K562 (cell line): ENCODE results near the gene BCAR1.

Source experiments
- BHLHE40 ChIP-seq: IDR thresholded peaks from 2 replicates; pipeline ENCODE4 v1.6.1; 2011; ENCODE audit warnings: low read length, improper control_type of control experiment
- HDAC1 ChIP-seq, 2 experiments: fragments of 450-650 bp; IDR thresholded peaks; 2 replicates each; pipeline ENCODE4 v1.6.1; 2016 to 2017; ENCODE audit warnings: inconsistent platforms in 1 of 2, mild to moderate bottlenecking in 1 of 2, moderate library complexity in 1 of 2
- SRSF3 ChIP-seq: fragments of 200-400 bp; formaldehyde crosslinking; IDR thresholded peaks from 2 replicates; pipeline ENCODE4 v1.6.1; 2016; ENCODE audit warnings: mild to moderate bottlenecking, low read length, moderate library complexity; ENCODE audit not compliant: insufficient read depth
- ZNF143 ChIP-seq: sonication (generic); formaldehyde crosslinking; IDR thresholded peaks from 2 replicates; pipeline ENCODE4 v1.9.0; 2022; ENCODE audit warnings: mild to moderate bottlenecking, missing genetic modification reagents
- TF ChIP-seq, protein P1 (sequence below), 3 experiments: IDR thresholded peaks in 2 of 3; conservative IDR thresholded peaks in 1 of 3; 2 replicates each; pipeline ENCODE4 v1.5.1; 2011 to 2012; ENCODE audit warnings: low read length in 3 of 3, mild to moderate bottlenecking in 3 of 3, control low read depth in 2 of 3, improper control_type of control experiment in 1 of 3, inconsistent platforms in 1 of 3, low read depth in 1 of 3, mixed read lengths in 1 of 3, moderate library complexity in 1 of 3; ENCODE audit not compliant: insufficient read depth in 2 of 3

DNA sequence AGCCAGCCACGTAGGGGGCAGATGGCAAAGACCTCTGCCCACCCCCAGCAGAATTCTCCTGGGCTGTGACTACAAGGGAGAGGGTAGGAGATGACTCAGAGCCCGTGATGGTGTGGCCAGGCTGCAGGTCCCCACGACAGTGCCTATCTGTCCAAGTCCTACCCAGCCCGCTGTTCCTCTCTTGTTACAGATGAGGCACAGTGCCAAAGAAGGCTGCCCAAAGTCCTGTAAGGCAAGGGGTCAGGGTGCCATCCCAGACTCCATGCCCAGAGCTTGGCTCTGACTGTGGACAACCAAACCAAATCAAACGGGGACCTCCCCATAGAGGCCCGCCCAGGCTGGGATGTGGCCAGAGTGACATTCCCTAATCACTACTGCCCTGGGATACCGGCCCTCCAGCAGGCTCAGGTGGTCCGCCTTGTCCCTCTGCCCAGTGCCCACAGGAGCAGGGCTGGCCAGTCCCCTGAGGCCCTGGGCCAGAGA lies 12.6 kb upstream of the BCAR1 start:
- TF ChIP-seq, protein P1, sequence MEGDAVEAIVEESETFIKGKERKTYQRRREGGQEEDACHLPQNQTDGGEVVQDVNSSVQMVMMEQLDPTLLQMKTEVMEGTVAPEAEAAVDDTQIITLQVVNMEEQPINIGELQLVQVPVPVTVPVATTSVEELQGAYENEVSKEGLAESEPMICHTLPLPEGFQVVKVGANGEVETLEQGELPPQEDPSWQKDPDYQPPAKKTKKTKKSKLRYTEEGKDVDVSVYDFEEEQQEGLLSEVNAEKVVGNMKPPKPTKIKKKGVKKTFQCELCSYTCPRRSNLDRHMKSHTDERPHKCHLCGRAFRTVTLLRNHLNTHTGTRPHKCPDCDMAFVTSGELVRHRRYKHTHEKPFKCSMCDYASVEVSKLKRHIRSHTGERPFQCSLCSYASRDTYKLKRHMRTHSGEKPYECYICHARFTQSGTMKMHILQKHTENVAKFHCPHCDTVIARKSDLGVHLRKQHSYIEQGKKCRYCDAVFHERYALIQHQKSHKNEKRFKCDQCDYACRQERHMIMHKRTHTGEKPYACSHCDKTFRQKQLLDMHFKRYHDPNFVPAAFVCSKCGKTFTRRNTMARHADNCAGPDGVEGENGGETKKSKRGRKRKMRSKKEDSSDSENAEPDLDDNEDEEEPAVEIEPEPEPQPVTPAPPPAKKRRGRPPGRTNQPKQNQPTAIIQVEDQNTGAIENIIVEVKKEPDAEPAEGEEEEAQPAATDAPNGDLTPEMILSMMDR (IDR thresholded peaks at IDR 0.05 in 2 of 3, conservative IDR thresholded peaks at IDR 0.05 in 1 of 3; ENCODE audit: insufficient read depth in 2 of 3, low read depth in 1 of 3, low read length in 3 of 3) = no peak
- TF ChIP-seq BHLHE40 (no peak), HDAC1 (IDR thresholded peaks at IDR 0.05) (no peak), ZNF143 (CRISPR knock-in tag) (no peak), SRSF3 (no peak)
